ENCODE measurements around the gene CSNK1A1.

DNA sequence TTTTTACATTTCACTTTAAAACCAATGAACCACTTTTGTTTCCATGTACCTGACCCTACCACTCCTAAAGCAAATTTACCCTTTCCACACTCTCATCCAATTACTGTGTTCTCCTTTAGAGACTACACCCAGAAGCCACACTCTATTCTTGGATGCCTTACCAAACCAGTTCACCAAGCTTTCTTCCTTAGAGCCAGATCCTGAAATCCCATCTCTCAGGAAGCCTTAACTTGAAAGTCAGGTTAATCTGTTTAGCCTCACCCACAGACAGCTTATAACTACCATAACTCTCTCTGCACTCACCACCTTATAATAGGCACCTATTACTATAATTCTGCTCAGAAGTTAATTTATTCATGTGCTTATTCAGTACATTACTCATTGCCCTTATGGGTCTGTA, 4.3 kb downstream of the CSNK1A1 start:
- TF ChIP-seq, protein P1, sequence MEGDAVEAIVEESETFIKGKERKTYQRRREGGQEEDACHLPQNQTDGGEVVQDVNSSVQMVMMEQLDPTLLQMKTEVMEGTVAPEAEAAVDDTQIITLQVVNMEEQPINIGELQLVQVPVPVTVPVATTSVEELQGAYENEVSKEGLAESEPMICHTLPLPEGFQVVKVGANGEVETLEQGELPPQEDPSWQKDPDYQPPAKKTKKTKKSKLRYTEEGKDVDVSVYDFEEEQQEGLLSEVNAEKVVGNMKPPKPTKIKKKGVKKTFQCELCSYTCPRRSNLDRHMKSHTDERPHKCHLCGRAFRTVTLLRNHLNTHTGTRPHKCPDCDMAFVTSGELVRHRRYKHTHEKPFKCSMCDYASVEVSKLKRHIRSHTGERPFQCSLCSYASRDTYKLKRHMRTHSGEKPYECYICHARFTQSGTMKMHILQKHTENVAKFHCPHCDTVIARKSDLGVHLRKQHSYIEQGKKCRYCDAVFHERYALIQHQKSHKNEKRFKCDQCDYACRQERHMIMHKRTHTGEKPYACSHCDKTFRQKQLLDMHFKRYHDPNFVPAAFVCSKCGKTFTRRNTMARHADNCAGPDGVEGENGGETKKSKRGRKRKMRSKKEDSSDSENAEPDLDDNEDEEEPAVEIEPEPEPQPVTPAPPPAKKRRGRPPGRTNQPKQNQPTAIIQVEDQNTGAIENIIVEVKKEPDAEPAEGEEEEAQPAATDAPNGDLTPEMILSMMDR (IDR thresholded peaks at IDR 0.05; ENCODE audit: poor library complexity) = no peak
- TF ChIP-seq EZH2 (IDR thresholded peaks at IDR 0.05; ENCODE audit: borderline replicate concordance) = no peak
- TF ChIP-seq EZH2phosphoT487 (IDR thresholded peaks at IDR 0.05; ENCODE audit: low read depth, severe bottlenecking, unreplicated experiment) = no peak
